CD4-positive, CD25-positive, alpha-beta regulatory T cell (primary cell): Measurements from ENCODE around the gene XYLT1. TPM values are rescaled to one million over a fixed set of nuclear protein-coding genes. Genes with fewer than 3 reads are reported as not detected.

ENCODE experiments used
- ATAC-seq, 2 donors: fragments of 150-1000 bp; cut with Tn5 transposase; one replicate each; pipeline ENCODE4 v1.10.0; 2021; ENCODE audit warnings: low read depth in 2 of 2, moderate number of reproducible peaks in 2 of 2, moderate library complexity in 1 of 2
- DNase-seq, 3 donors: peaks; one replicate each; pipeline versions ENCODE4 v3.0.0 to v3.0.0-alpha.2; 2012 to 2022; ENCODE audit warnings: mixed read lengths in 1 of 3
- H3K27ac ChIP-seq: one replicate; pipeline ENCODE4 v1.7.0; 2013; ENCODE audit warnings: mild to moderate bottlenecking, low read length; ENCODE audit not compliant: insufficient read depth, poor library complexity, severe bottlenecking
- H3K27me3 ChIP-seq: one replicate; pipeline ENCODE4 v1.7.0; 2013; ENCODE audit warnings: low read length; ENCODE audit not compliant: control insufficient read depth, insufficient read depth
- H3K36me3 ChIP-seq: one replicate; pipeline ENCODE4 v1.7.0; 2013; ENCODE audit warnings: mild to moderate bottlenecking, low read length, moderate library complexity; ENCODE audit not compliant: control insufficient read depth, insufficient read depth
- H3K4me1 ChIP-seq: 2 replicates; pipeline ENCODE4 v1.7.0; 2013; ENCODE audit warnings: mild to moderate bottlenecking, low read length; ENCODE audit not compliant: insufficient read depth, control insufficient read depth, poor library complexity, severe bottlenecking
- H3K4me3 ChIP-seq: one replicate; pipeline ENCODE4 v1.7.0; 2013; ENCODE audit warnings: low read depth, mild to moderate bottlenecking, low read length, moderate library complexity
- H3K9me3 ChIP-seq, 2 experiments: 1 replicate in 1 of 2; 2 replicates in 1 of 2; pipeline ENCODE4 v1.7.0; 2013; ENCODE audit warnings: low read length in 2 of 2, mild to moderate bottlenecking in 1 of 2, moderate library complexity in 1 of 2; ENCODE audit not compliant: control insufficient read depth in 2 of 2
- H3K27ac Mint-ChIP-seq, 3 donors: one replicate each; pipeline ENCODE4 v1.8.0; 2020 to 2022; ENCODE audit warnings: mild to moderate bottlenecking in 3 of 3, mixed read lengths in 3 of 3, moderate library complexity in 2 of 3
- H3K27me3 Mint-ChIP-seq: one replicate; pipeline ENCODE4 v1.8.0; 2022; ENCODE audit warnings: mild to moderate bottlenecking, mixed read lengths
- H3K36me3 Mint-ChIP-seq: one replicate; pipeline ENCODE4 v1.8.0; 2020; ENCODE audit warnings: mixed read lengths
- H3K4me1 Mint-ChIP-seq, 4 donors: one replicate each; pipeline ENCODE4 v1.8.0; 2020 to 2022; ENCODE audit warnings: mixed read lengths in 4 of 4, mild to moderate bottlenecking in 1 of 4
- H3K4me3 Mint-ChIP-seq, 4 donors: one replicate each; pipeline ENCODE4 v1.8.0; 2020 to 2022; ENCODE audit warnings: mild to moderate bottlenecking in 4 of 4, mixed read lengths in 4 of 4, moderate library complexity in 3 of 4
- H3K9me3 Mint-ChIP-seq, 7 donors: one replicate each; pipeline ENCODE4 v1.8.0; 2020 to 2022; ENCODE audit warnings: mixed read lengths in 7 of 7, mild to moderate bottlenecking in 3 of 7, moderate library complexity in 2 of 7
- polyA plus RNA-seq, 4 donors: library from polyadenylated mRNA; unstranded; fragments of 300-500 nt; fragmentation: Illumina TruSeq; gene quantifications; one replicate each; pipeline ENCODE4 v1.2.3, GENCODE V29; 2021
- total RNA-seq: library from RNA; stranded (reverse); gene quantifications from one replicate; pipeline ENCODE4 v1.2.3, GENCODE V29; 2022

Gene XYLT1
- total and polyA plus RNA-seq, 5 donors from 2014 or later, result 0.68 to 26.3 (median 3.1) TPM

- Mint-ChIP-seq H3K36me3 (peaks cover 2% of the 10 kb centered on the region), H3K9me3 (peaks cover 0 to 1% (median 0%) of the 10 kb centered on the region in 7 donors), H3K4me3 (no peak overlapping the region), H3K4me1 (peaks cover 3 to 39% (median 10%) of the 10 kb centered on the region in 4 donors), H3K27me3 (no peaks in the 10 kb centered on the region), H3K27ac (peak overlapping the region in 1 of 3 donors; percentile 60)
- no peak overlapping the region for H3K4me3 ChIP-seq
- H3K27me3 ChIP-seq, result no peaks in the 10 kb centered on the region
- H3K4me1 ChIP-seq, result peaks cover 7% of the 10 kb centered on the region
- peaks cover 4% of the 10 kb centered on the region for H3K36me3 ChIP-seq
- DNase-seq, result no peak
- H3K9me3 ChIP-seq, result no peaks in the 10 kb centered on the region
- H3K27ac ChIP-seq, result no peak overlapping the region
- ATAC-seq, result no peak
Observed at GRCh38 chr16:17404941-17405689, 65.6 kb downstream of the XYLT1 start.

DNA sequence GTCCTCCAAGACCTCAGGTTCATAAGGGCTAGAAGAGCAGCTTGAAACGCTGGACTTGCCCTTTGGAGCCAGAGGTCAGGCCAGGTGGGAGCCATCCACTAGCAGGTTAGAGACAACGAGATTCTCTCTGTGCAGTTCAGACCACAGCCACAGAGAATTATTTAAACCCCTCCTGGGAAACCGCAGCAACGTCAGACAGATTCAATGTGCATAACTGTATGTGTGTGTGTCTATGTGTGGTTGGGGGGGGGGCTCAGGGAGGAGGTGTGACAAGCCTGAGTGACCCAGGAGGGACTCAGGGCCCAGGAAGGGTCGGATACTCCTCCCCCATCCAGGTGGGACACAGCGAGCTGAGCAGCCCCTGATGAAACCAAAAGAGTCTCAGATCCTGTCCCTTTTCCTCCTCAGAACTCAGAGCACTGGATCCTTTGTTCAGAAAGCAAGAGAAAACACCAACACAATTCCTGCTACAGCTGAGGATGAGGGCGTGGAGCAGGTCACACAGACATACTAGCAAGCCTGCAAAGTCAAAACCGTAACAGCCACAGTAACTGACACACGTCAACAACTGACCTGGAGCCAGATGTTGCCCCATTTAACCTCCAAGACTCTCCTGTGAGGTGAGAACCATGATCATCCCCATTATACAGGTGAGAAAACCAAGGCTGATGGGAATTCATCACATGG lies 66.8 kb downstream of the XYLT1 start:
- H3K36me3 ChIP-seq, result peaks cover 4% of the 10 kb centered on the region
- H3K27ac ChIP-seq, result no peak overlapping the region
- no peak overlapping the region for H3K4me3 ChIP-seq
- no peaks in the 10 kb centered on the region for H3K9me3 ChIP-seq
- DNase-seq (no peak), ATAC-seq (no peak)
- Mint-ChIP-seq H3K4me1 (peaks cover 0 to 38% (median 10%) of the 10 kb centered on the region in 4 donors), H3K36me3 (no peaks in the 10 kb centered on the region), H3K27ac (no peak overlapping the region), H3K27me3 (no peaks in the 10 kb centered on the region), H3K4me3 (no peak overlapping the region), H3K9me3 (peaks cover 0 to 1% (median 0%) of the 10 kb centered on the region in 7 donors)
- H3K27me3 ChIP-seq, result no peaks in the 10 kb centered on the region
- H3K4me1 ChIP-seq, result peaks cover 2% of the 10 kb centered on the region

DNA sequence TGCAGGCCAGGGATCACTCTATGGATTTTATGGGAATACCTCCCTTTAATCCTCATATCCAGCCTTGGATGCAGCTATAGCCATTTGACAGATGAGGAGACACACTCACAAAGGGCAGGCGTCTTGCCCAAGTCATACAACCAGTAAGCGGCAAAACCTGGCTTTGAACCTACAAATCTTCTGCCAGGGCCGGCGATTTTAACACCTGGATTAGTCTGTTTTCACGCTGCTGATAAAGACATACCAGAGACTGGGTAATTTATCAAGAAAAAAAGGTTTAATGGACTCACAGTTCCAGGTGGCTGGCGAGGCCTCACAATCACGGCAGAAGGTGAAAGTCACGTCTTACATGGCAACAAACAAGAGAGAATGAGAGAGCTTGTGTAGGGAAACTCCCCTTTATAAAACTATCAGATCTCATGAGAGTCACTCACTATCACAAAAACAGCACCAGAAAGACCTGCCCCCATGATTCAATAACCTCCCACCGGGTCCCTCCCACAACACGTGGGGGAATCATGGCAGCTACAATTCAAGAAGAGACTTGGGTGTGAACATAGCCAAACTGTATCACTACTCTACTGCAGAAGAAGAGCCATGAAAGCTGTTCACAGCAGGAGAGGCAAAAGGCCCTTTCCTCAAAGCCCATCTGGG lies 67.5 kb downstream of the XYLT1 start:
- ATAC-seq (no peak), DNase-seq (no peak)
- H3K9me3 Mint-ChIP-seq, result peaks cover 0 to 1% (median 0%) of the 10 kb centered on the region in 7 donors
- H3K4me1 ChIP-seq, result no peaks in the 10 kb centered on the region
- H3K4me1 Mint-ChIP-seq, result peaks cover under 1 to 35% (median 10%) of the 10 kb centered on the region in 4 donors
- H3K36me3 ChIP-seq, result peaks cover 4% of the 10 kb centered on the region
- no peak overlapping the region for H3K4me3 ChIP-seq
- no peaks in the 10 kb centered on the region for H3K27me3 ChIP-seq
- no peaks in the 10 kb centered on the region for H3K9me3 ChIP-seq
- H3K27me3 Mint-ChIP-seq, result no peaks in the 10 kb centered on the region
- no peak overlapping the region for H3K27ac ChIP-seq
- H3K27ac Mint-ChIP-seq, result peak overlapping the region in 1 of 3 donors; percentile 56
- H3K4me3 Mint-ChIP-seq, result no peak overlapping the region
- peaks cover 2% of the 10 kb centered on the region for H3K36me3 Mint-ChIP-seq

DNA sequence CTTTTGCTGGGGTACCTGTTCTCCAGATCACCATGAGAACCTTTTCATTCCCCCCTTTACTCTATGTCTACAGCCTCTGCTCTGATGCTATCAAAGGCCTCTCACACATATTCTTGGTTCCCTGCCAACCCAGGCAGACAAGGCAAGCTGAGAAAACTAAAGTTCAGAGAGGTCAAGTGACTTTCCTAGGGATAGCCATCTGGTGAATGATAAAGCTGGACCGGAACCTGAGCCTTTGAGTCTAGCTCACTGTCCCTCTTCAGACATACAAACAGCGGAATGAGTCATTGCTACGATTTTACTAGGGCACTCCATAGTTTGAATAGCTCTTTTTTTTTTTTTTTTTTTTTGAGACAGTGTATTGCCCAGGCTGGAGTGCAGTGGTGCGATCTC lies 73.3 kb downstream of the XYLT1 start:
- no peaks in the 10 kb centered on the region for H3K9me3 ChIP-seq
- no peaks in the 10 kb centered on the region for H3K4me1 ChIP-seq
- Mint-ChIP-seq H3K27me3 (no peaks in the 10 kb centered on the region), H3K27ac (peak overlapping the region; percentile 48 to 85 (median 81)), H3K4me1 (peaks cover 4 to 53% (median 24%) of the 10 kb centered on the region in 4 donors), H3K9me3 (peaks cover 0 to 2% (median 0%) of the 10 kb centered on the region in 7 donors), H3K4me3 (no peak overlapping the region), H3K36me3 (peaks cover 5% of the 10 kb centered on the region)
- H3K27ac ChIP-seq, result peak overlapping the region; percentile 9
- H3K27me3 ChIP-seq, result no peaks in the 10 kb centered on the region
- H3K36me3 ChIP-seq, result no peaks in the 10 kb centered on the region
- DNase-seq (no peak), ATAC-seq (no peak)
- H3K4me3 ChIP-seq, result no peak overlapping the region

DNA sequence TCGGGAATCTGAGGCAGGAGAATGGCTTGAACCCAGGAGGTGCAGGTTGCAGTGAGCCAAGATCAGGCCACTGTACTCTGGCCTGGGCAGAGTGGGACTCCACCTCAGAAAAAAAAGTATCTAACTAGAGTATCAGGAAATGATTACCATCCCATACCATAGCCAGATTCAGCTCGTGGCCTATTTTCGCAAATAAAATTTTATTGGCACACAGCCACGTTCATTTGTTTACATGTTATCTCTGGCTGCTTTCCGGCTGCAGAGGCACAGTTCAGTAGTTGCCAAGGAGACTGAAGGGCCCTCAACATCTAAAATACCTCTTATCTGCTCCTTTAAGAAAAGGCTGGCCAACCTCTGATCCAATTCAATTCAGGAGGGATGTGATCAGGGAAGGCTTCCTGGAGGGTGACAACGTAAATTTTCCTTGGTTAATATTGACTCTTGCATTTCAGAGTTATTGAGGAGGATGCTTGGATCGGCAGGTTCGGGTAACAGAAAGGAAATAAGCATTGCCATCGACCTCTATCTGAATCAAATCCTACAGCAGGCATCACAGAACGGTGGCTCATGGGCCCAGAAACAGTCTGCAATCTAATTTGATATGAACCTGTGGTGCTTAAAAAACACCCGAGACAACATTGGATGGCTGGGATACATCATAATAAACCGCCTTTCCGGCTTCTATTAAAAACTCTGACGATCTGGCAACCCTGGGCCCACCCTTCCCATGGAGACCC lies 73.8 kb downstream of the XYLT1 start:
- peaks cover 4 to 56% (median 29%) of the 10 kb centered on the region in 4 donors for H3K4me1 Mint-ChIP-seq
- peak overlapping the region; percentile 9 for H3K27ac ChIP-seq

DNA sequence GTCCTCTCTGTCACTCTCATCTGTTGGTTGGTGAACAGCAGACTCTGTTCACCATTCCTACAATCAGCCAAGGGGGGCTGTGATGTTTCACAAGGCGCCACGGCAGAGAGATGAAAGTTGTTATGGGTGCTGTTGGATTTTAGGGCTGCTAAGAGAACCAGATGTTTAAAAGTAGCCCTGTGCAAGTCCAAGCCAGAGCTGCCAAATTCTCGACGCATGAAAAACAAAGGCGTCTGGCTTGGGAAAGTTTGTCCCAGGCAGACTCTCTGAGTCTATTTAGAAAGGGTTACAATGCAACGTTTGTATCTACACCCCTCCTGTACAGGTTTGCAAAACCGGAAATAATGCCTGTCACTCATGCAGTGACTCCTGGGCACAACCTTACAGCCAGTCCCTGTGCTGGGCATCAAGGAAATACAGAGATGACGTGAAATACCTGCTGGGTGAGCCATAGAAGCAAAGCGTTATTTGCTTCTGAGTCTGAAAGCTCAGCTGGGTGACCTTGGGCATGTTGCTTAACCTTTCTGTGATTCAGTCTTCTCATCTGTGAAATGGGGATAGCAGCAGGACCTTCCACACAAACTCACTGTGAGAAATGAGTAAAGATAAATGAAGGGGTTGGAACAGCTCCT lies 74.8 kb downstream of the XYLT1 start:
- no peak overlapping the region for H3K4me3 Mint-ChIP-seq
- peak overlapping the region in 1 of 3 donors; percentile 71 for H3K27ac Mint-ChIP-seq
- peaks cover 10% of the 10 kb centered on the region for H3K36me3 Mint-ChIP-seq
- Histone ChIP-seq H3K4me3 (no peak overlapping the region), H3K36me3 (no peaks in the 10 kb centered on the region), H3K9me3 (no peaks in the 10 kb centered on the region), H3K27ac (no peak overlapping the region), H3K4me1 (no peaks in the 10 kb centered on the region), H3K27me3 (no peaks in the 10 kb centered on the region)
- peaks cover 0 to 2% (median 0%) of the 10 kb centered on the region in 7 donors for H3K9me3 Mint-ChIP-seq
- ATAC-seq, result no peak
- no peaks in the 10 kb centered on the region for H3K27me3 Mint-ChIP-seq
- H3K4me1 Mint-ChIP-seq, result peaks cover 4 to 60% (median 31%) of the 10 kb centered on the region in 4 donors
- DNase-seq, result no peak

More for the DNA sequence above, 73.8 kb downstream of the XYLT1 start:
- no peaks in the 10 kb centered on the region for H3K9me3 ChIP-seq
- H3K27me3 ChIP-seq, result no peaks in the 10 kb centered on the region
- Mint-ChIP-seq H3K9me3 (peaks cover 0 to 2% (median 0%) of the 10 kb centered on the region in 7 donors), H3K4me3 (peak overlapping the region in 1 of 4 donors; percentile 8), H3K27me3 (no peaks in the 10 kb centered on the region), H3K27ac (peak overlapping the region; percentile 81 to 98 (median 85)), H3K36me3 (peaks cover 10% of the 10 kb centered on the region)
- DNase-seq (peak in 1 of 3 donors; percentile 60), ATAC-seq (peak; percentile 53 to 58)
- no peaks in the 10 kb centered on the region for H3K36me3 ChIP-seq
- no peaks in the 10 kb centered on the region for H3K4me1 ChIP-seq
- H3K4me3 ChIP-seq, result no peak overlapping the region
